HL-60 (cell line): Measurements from ENCODE around the gene DNMT3A.

Experiments used
- DNase-seq, 2 experiments: peaks; one replicate each; pipeline ENCODE4 v3.0.0-alpha.2; 2010 to 2020; ENCODE audit warnings: low read depth in 1 of 2, low spot score in 1 of 2
- H3K27ac ChIP-seq: fragments of 250-450 bp; sonication (Bioruptor Pico); replicated peaks from 2 replicates; pipeline ENCODE4 v1.5.1; 2020; ENCODE audit warnings: mild to moderate bottlenecking, moderate library complexity
- H3K27me3 ChIP-seq: fragments of 250-450 bp; sonication (Bioruptor Pico); 2 replicates; pipeline ENCODE4 v1.5.1; 2021; ENCODE audit warnings: mild to moderate bottlenecking, moderate library complexity; ENCODE audit not compliant: insufficient read depth, poor library complexity, severe bottlenecking
- H3K4me3 ChIP-seq: replicated peaks from 2 replicates; pipeline ENCODE4 v1.5.1; 2011; ENCODE audit warnings: mild to moderate bottlenecking, control low read depth, low read length; ENCODE audit not compliant: insufficient read depth
- GABPA ChIP-seq: IDR thresholded peaks from 2 replicates; pipeline ENCODE4 v1.6.1; 2012; ENCODE audit warnings: low read depth
- POLR2AphosphoS5 ChIP-seq: IDR thresholded peaks from 2 replicates; pipeline ENCODE4 v1.6.1; 2012; ENCODE audit warnings: low read depth
- SPI1 ChIP-seq: IDR thresholded peaks from 2 replicates; pipeline ENCODE4 v1.6.1; 2012; ENCODE audit warnings: low read depth, mild to moderate bottlenecking, borderline replicate concordance
- long read RNA-seq: library from polyadenylated mRNA; unstranded; transcript quantifications from one replicate; pipeline ENCODE4 v2.0.0, GENCODE V29; 2020
- TF ChIP-seq, protein P1 (sequence below): IDR thresholded peaks from one replicate; pipeline ENCODE4 v1.5.1; 2011; ENCODE audit warnings: low read length, control low read depth, inconsistent platforms; ENCODE audit not compliant: insufficient read depth
- TF ChIP-seq, protein P2 (sequence below): IDR thresholded peaks from 2 replicates; pipeline ENCODE4 v1.6.1; 2012; ENCODE audit warnings: low read depth; ENCODE audit not compliant: insufficient replicate concordance

The DNMT3A gene
- long read RNA-seq, full-length matches to known transcripts = 4 of 9 reads
- long read RNA-seq, partial matches to known transcripts = 2 of 9 reads
- long read RNA-seq, other reads (novel, unspliced or antisense) = 3 of 9 reads

DNA sequence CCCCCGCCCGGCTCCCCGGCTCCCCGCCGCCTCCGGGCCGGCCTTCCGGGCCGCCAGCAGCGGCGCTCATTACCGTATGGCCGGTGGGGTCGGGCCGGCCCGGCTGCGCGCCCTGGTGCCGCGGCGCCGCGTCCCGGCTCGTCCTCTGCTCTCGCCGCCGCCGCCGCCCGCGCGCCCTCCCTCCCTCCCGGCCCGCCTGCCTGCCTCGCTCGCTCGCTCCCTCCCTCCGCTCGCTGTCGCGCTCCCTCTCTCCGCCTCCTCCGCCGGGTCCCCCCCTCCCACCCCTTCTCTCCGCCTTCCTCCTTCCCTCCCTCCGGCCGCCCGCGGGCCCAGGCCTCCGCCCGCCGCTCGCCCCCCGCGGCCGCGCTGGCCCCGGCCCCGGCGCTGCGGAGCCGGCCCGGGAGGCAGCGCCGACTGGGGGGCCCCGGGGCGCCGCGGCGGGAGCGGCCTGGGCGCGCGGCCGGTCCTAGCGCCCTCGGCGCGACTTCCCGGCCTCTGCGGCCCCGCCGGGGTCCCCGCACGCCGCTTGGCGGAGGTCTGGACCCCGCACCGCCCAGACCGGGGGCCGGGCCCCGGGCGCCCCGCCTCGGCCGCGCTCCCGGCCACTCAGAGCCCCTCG, at the start of gene DNMT3A:
Gene DNMT3A (minus strand): TSS at position 173 of the 619 bp plus-strand sequence. CDS start 27,941 bp downstream, outside the sequence.
- peak; percentile 28 to 61 for DNase-seq
- Histone ChIP-seq H3K27ac (no peak within 1 kb of the TSS), H3K4me3 (peak within 1 kb of the TSS; percentile 62), H3K27me3 (no peaks in the 10 kb centered on the region)
- no peak for TF ChIP-seq GABPA
- no peak for TF ChIP-seq POLR2AphosphoS5
- TF ChIP-seq, protein P1, sequence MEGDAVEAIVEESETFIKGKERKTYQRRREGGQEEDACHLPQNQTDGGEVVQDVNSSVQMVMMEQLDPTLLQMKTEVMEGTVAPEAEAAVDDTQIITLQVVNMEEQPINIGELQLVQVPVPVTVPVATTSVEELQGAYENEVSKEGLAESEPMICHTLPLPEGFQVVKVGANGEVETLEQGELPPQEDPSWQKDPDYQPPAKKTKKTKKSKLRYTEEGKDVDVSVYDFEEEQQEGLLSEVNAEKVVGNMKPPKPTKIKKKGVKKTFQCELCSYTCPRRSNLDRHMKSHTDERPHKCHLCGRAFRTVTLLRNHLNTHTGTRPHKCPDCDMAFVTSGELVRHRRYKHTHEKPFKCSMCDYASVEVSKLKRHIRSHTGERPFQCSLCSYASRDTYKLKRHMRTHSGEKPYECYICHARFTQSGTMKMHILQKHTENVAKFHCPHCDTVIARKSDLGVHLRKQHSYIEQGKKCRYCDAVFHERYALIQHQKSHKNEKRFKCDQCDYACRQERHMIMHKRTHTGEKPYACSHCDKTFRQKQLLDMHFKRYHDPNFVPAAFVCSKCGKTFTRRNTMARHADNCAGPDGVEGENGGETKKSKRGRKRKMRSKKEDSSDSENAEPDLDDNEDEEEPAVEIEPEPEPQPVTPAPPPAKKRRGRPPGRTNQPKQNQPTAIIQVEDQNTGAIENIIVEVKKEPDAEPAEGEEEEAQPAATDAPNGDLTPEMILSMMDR = no peak
- TF ChIP-seq, protein P2, sequence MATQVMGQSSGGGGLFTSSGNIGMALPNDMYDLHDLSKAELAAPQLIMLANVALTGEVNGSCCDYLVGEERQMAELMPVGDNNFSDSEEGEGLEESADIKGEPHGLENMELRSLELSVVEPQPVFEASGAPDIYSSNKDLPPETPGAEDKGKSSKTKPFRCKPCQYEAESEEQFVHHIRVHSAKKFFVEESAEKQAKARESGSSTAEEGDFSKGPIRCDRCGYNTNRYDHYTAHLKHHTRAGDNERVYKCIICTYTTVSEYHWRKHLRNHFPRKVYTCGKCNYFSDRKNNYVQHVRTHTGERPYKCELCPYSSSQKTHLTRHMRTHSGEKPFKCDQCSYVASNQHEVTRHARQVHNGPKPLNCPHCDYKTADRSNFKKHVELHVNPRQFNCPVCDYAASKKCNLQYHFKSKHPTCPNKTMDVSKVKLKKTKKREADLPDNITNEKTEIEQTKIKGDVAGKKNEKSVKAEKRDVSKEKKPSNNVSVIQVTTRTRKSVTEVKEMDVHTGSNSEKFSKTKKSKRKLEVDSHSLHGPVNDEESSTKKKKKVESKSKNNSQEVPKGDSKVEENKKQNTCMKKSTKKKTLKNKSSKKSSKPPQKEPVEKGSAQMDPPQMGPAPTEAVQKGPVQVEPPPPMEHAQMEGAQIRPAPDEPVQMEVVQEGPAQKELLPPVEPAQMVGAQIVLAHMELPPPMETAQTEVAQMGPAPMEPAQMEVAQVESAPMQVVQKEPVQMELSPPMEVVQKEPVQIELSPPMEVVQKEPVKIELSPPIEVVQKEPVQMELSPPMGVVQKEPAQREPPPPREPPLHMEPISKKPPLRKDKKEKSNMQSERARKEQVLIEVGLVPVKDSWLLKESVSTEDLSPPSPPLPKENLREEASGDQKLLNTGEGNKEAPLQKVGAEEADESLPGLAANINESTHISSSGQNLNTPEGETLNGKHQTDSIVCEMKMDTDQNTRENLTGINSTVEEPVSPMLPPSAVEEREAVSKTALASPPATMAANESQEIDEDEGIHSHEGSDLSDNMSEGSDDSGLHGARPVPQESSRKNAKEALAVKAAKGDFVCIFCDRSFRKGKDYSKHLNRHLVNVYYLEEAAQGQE = no peak
- TF ChIP-seq SPI1 = no peak

DNA sequence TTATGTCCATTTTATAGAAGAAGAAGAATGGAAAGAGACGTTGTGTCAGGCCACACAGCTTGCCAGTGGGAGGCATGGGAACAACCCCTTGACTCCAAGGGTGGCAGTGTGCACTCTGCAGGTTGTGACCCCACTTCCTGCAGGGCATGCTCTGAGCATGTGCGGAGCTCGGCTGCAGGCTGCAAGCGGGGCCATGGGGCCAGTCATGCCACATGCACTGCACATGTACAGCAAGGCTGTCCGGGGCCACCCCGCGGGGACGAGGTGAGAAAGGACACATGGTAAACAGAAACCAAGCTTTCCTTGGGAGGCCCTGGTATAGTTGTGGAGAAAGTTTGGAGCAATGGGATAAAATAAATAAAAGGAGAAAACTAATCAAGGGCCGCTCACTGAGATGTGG, 47.4 kb upstream of the DNMT3A start:
- no peak overlapping the region for H3K4me3 ChIP-seq
- TF ChIP-seq SPI1 = no peak
- TF ChIP-seq, protein P2 = no peak
- TF ChIP-seq GABPA = no peak
- TF ChIP-seq, protein P1 = no peak
- no peak for TF ChIP-seq POLR2AphosphoS5
- no peak for DNase-seq
- H3K27me3 ChIP-seq = no peaks in the 10 kb centered on the region
- no peak overlapping the region for H3K27ac ChIP-seq

DNA sequence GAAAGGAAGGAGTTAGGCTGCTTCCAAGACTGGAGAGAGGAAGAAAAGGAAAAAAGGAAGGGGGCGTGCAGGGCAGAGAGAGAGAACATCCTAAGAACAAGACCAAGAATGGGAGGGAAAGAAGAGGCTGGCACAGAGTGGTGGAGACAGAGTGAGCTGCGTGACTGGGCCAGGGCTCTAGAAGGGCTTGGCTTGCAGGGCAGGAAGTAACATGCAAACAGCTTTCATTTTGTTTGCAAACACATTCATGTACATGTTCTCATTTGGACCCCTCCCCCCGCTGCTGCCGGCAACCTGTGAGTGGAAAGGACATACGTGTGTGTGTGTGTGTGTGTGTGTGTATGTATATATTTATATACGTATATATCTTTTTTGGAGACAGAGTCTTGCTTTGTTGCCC, 46.8 kb upstream of the DNMT3A start:
- Histone ChIP-seq H3K27ac (no peak overlapping the region), H3K4me3 (no peak overlapping the region), H3K27me3 (no peaks in the 10 kb centered on the region)
- DNase-seq = no peak
- TF ChIP-seq POLR2AphosphoS5 = no peak
- TF ChIP-seq, protein P1 = no peak
